ENCODE measurements around the gene KRTAP20-1.

KRTAP20-1 gene

DNA sequence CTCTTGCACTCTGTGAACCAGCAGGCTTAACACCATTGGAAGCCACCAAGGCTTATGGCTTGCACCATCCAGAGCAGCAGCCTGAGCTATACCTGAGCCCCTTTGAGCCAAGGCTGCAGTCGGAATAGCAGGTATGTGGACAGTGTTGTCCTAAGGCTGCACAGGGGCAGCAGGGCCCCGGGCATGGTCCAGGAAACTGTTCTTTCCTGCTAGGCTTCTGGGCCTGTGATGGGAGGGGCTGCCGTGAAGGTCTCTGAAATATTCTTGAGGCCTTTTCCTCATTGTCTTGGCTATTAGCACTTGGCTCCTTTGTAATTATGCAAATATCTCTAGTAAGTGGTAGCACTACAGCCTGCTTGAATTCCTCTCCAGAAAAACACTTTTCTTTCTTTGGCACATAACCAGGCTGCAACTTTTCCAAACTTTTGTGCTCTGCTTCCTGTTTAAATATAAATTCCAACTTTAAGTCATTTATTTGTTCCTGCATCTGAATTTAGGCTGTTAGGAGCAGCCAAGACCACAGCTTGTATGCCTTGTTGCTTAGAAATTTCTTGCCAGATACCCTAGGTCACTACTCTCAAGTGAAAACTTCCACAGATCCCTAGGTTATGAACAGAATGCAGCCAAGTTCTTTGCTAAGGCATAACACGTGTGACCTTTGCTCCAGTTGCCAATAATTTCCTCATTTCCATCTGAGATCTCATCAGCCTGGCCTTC, 9.4 kb downstream of the KRTAP20-1 start:
- ATAC-seq (ENCODE audit: insufficient read depth, low read depth) (no peak), DNase-seq (no peak)
- no peak overlapping the region for H3K27ac ChIP-seq (ENCODE audit: low read length)
- no peaks in the 10 kb centered on the region for H3K9me3 ChIP-seq (ENCODE audit: insufficient read depth, low read length, severe bottlenecking)
- no peaks in the 10 kb centered on the region for H3K27me3 ChIP-seq (ENCODE audit: insufficient read depth, low read length, poor library complexity)
- H3K4me2 ChIP-seq (ENCODE audit: insufficient read depth, low read length) = no peak overlapping the region
- no peak overlapping the region for H3K9ac ChIP-seq (ENCODE audit: low read depth, low read length)
- H3K4me3 ChIP-seq (ENCODE audit: low read depth in 1 of 2, low read length in 2 of 2) = no peak overlapping the region
- no peaks in the 10 kb centered on the region for H4K20me1 ChIP-seq (ENCODE audit: insufficient read depth, low read length)
- H3K79me2 ChIP-seq (ENCODE audit: insufficient read depth, low read length) = no peaks in the 10 kb centered on the region
- H3K4me1 ChIP-seq (ENCODE audit: insufficient read depth, low read length) = no peaks in the 10 kb centered on the region
- no peak for TF ChIP-seq CTCF (IDR thresholded peaks at IDR 0.05; ENCODE audit: borderline replicate concordance, extremely low read depth, low read length, poor library complexity, severe bottlenecking)
- TF ChIP-seq EZH2 (IDR thresholded peaks at IDR 0.05; ENCODE audit: borderline replicate concordance, low read depth, low read length, severe bottlenecking) = no peak
- H3K36me3 ChIP-seq (ENCODE audit: insufficient read depth, low read length) = no peaks in the 10 kb centered on the region
- no peak overlapping the region for H2AFZ ChIP-seq (ENCODE audit: low read depth, low read length)

DNA sequence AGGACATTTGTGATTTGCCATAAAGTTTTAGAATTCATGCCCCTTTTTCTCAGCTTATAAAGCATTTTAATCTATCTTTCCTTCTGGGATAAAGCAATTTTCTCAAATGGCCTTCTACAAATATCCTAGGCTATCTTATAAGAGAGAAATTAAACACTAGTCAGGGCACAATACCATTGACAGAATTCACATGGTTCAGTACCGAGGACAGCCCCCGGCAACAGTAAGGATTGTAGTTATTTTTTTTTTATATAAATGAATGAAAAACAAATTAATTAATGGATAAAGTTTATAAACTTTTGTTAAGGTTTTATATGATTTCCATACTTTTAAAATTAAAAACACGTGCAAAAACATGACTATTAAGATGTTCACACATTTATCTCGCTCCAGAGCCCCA, 11.9 kb downstream of the KRTAP20-1 start:
- Histone ChIP-seq H3K4me3 (ENCODE audit: low read depth in 1 of 2, low read length in 2 of 2) (no peak overlapping the region), H3K9me3 (ENCODE audit: insufficient read depth, low read length, severe bottlenecking) (no peaks in the 10 kb centered on the region), H3K36me3 (ENCODE audit: insufficient read depth, low read length) (no peaks in the 10 kb centered on the region), H2AFZ (ENCODE audit: low read depth, low read length) (no peak overlapping the region), H3K27ac (ENCODE audit: low read length) (no peak overlapping the region), H3K27me3 (ENCODE audit: insufficient read depth, low read length, poor library complexity) (no peaks in the 10 kb centered on the region), H3K4me2 (ENCODE audit: insufficient read depth, low read length) (no peak overlapping the region), H3K79me2 (ENCODE audit: insufficient read depth, low read length) (no peaks in the 10 kb centered on the region), H3K4me1 (ENCODE audit: insufficient read depth, low read length) (no peaks in the 10 kb centered on the region), H3K9ac (ENCODE audit: low read depth, low read length) (no peak overlapping the region), H4K20me1 (ENCODE audit: insufficient read depth, low read length) (no peaks in the 10 kb centered on the region)
- DNase-seq = no peak
- TF ChIP-seq EZH2 (IDR thresholded peaks at IDR 0.05; ENCODE audit: borderline replicate concordance, low read depth, low read length, severe bottlenecking) = no peak
- no peak for TF ChIP-seq CTCF (IDR thresholded peaks at IDR 0.05; ENCODE audit: borderline replicate concordance, extremely low read depth, low read length, poor library complexity, severe bottlenecking)
- ATAC-seq (ENCODE audit: insufficient read depth, low read depth) = no peak

DNA sequence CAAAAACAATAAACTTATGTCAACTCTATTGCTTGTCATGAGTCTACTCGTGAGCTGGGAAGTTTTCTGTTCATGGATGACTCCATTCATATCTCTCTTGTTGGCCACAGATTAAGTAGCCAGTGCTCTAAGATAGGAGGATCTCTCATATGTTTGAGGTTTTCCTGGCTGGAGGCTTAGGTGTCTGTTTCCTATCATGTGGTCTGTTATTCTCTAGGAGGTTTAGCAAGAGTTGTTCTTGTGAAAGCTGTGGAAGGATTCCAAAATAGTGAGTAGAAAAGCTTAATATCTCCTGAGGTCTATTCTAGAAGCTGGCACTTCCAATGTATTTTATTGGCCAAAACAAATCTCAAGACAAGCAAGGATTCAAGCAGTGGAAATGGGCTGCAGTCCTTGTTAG, 13.0 kb downstream of the KRTAP20-1 start:
- H3K27ac ChIP-seq (ENCODE audit: low read length) = no peak overlapping the region
- no peak for ATAC-seq (ENCODE audit: insufficient read depth, low read depth)
- no peak overlapping the region for H2AFZ ChIP-seq (ENCODE audit: low read depth, low read length)
- H4K20me1 ChIP-seq (ENCODE audit: insufficient read depth, low read length) = no peaks in the 10 kb centered on the region
- no peaks in the 10 kb centered on the region for H3K36me3 ChIP-seq (ENCODE audit: insufficient read depth, low read length)
- no peaks in the 10 kb centered on the region for H3K4me1 ChIP-seq (ENCODE audit: insufficient read depth, low read length)
- no peaks in the 10 kb centered on the region for H3K27me3 ChIP-seq (ENCODE audit: insufficient read depth, low read length, poor library complexity)
- no peak overlapping the region for H3K4me3 ChIP-seq (ENCODE audit: low read depth in 1 of 2, low read length in 2 of 2)
- no peak for DNase-seq
- H3K9ac ChIP-seq (ENCODE audit: low read depth, low read length) = no peak overlapping the region
- TF ChIP-seq EZH2 (IDR thresholded peaks at IDR 0.05; ENCODE audit: borderline replicate concordance, low read depth, low read length, severe bottlenecking) (no peak), CTCF (IDR thresholded peaks at IDR 0.05; ENCODE audit: borderline replicate concordance, extremely low read depth, low read length, poor library complexity, severe bottlenecking) (no peak)
- H3K4me2 ChIP-seq (ENCODE audit: insufficient read depth, low read length) = no peak overlapping the region
- H3K79me2 ChIP-seq (ENCODE audit: insufficient read depth, low read length) = no peaks in the 10 kb centered on the region
- no peaks in the 10 kb centered on the region for H3K9me3 ChIP-seq (ENCODE audit: insufficient read depth, low read length, severe bottlenecking)

Data from DND-41 (cell line).